ENCODE results near the gene PCDHGC4. TPM values are rescaled to one million over a fixed set of nuclear protein-coding genes. Genes with fewer than 3 reads are reported as not detected.

PCDHGC4 gene
- total RNA-seq, 4 donors from 2014 or later: 1.8 to 26.5 (median 2.7) TPM

- intact Hi-C loops (cut with DNase I; ENCODE audit: low total_unique reads): no loop called here
- Histone ChIP-seq H3K4me1 (peaks cover 14 to 45% (median 33%) of the 10 kb centered on the region in 4 donors), H3K9me3 (no peaks in the 10 kb centered on the region), H3K27me3 (no peaks in the 10 kb centered on the region), H3K27ac (no peak overlapping the region), H3K4me3 (no peak overlapping the region), H3K36me3 (peaks cover 0 to 9% (median 4%) of the 10 kb centered on the region in 4 donors)
- in situ Hi-C loops (cut with MboI; ENCODE audit: low pct_ligation_motif_present in 1 of 4, low pct_unique_long_range_greater_than_20kb in 1 of 4, low sequenced_read_pairs in 3 of 4): no loop called here
- no peak for DNase-seq
- WGBS, 2 donors (ENCODE audit: low coverage in 1 of 2): 91% methylated on average over 8 of the region's 8 CpGs; no CpG with 5 or more reads in 1 of the 2 donors
- TF ChIP-seq EP300 (IDR thresholded peaks at IDR 0.05; ENCODE audit: low read depth): no peak
- no peak for TF ChIP-seq POLR2AphosphoS5 (IDR thresholded peaks at IDR 0.05)
- no peak for TF ChIP-seq CTCF (IDR thresholded peaks at IDR 0.05)
- no peak for TF ChIP-seq POLR2A (IDR thresholded peaks at IDR 0.05)
Observed at GRCh38 chr5:141516672-141517025, 31.8 kb downstream of the PCDHGC4 start.

GRCh38 chr5:141517312-141517711 lies 32.5 kb downstream of the PCDHGC4 start:
- WGBS, 2 donors (ENCODE audit: low coverage in 1 of 2): 78 to 90% methylated on average over 3 to 8 of the region's 8 CpGs

GRCh38 chr5:141517880-141518617 lies 33.2 kb downstream of the PCDHGC4 start:
- TF ChIP-seq EP300 (IDR thresholded peaks at IDR 0.05; ENCODE audit: low read depth): no peak
- no peak for TF ChIP-seq POLR2AphosphoS5 (IDR thresholded peaks at IDR 0.05)
- no peak for TF ChIP-seq POLR2A (IDR thresholded peaks at IDR 0.05)
- Histone ChIP-seq H3K4me1 (peaks cover 20 to 57% (median 36%) of the 10 kb centered on the region in 4 donors), H3K36me3 (peaks cover 0 to 9% (median 4%) of the 10 kb centered on the region in 4 donors), H3K4me3 (no peak overlapping the region), H3K9me3 (no peaks in the 10 kb centered on the region), H3K27me3 (no peaks in the 10 kb centered on the region), H3K27ac (no peak overlapping the region)
- no peak for DNase-seq
- 74 to 84% methylated on average over 7 to 11 of the region's 11 CpGs for WGBS, 2 donors (ENCODE audit: low coverage in 1 of 2)
- intact Hi-C loops (cut with DNase I; ENCODE audit: low total_unique reads) (no loop called here), in situ Hi-C loops (cut with MboI; ENCODE audit: low pct_ligation_motif_present in 1 of 4, low pct_unique_long_range_greater_than_20kb in 1 of 4, low sequenced_read_pairs in 3 of 4) (no loop called here)

More at GRCh38 chr5:141517312-141517711, 32.5 kb downstream of the PCDHGC4 start:
- Histone ChIP-seq H3K27ac (no peak overlapping the region), H3K27me3 (no peaks in the 10 kb centered on the region), H3K36me3 (peaks cover 0 to 9% (median 4%) of the 10 kb centered on the region in 4 donors), H3K4me3 (no peak overlapping the region), H3K9me3 (no peaks in the 10 kb centered on the region), H3K4me1 (peaks cover 20 to 51% (median 38%) of the 10 kb centered on the region in 4 donors)
- no peak for DNase-seq
- in situ Hi-C loops (cut with MboI; ENCODE audit: low pct_ligation_motif_present in 1 of 4, low pct_unique_long_range_greater_than_20kb in 1 of 4, low sequenced_read_pairs in 3 of 4): no loop called here
- intact Hi-C loops (cut with DNase I; ENCODE audit: low total_unique reads): no loop called here
- TF ChIP-seq POLR2AphosphoS5 (IDR thresholded peaks at IDR 0.05): no peak
- TF ChIP-seq POLR2A (IDR thresholded peaks at IDR 0.05): no peak
- TF ChIP-seq EP300 (IDR thresholded peaks at IDR 0.05; ENCODE audit: low read depth): no peak
- TF ChIP-seq CTCF (IDR thresholded peaks at IDR 0.05): no peak

GRCh38 chr5:141518618-141519015 lies 33.8 kb downstream of the PCDHGC4 start:
- H3K4me3 ChIP-seq: no peak overlapping the region
- no peak overlapping the region for H3K27ac ChIP-seq
- WGBS, 2 donors (ENCODE audit: low coverage in 1 of 2): 100% methylated on average over 1 of the region's 1 CpG; no CpG with 5 or more reads in 1 of the 2 donors
- in situ Hi-C loops (cut with MboI; ENCODE audit: low pct_ligation_motif_present in 1 of 4, low pct_unique_long_range_greater_than_20kb in 1 of 4, low sequenced_read_pairs in 3 of 4) (no loop called here), intact Hi-C loops (cut with DNase I; ENCODE audit: low total_unique reads) (no loop called here)
- no peaks in the 10 kb centered on the region for H3K27me3 ChIP-seq
- no peak for TF ChIP-seq POLR2AphosphoS5 (IDR thresholded peaks at IDR 0.05)
- no peak for TF ChIP-seq POLR2A (IDR thresholded peaks at IDR 0.05)
- no peak for TF ChIP-seq CTCF (IDR thresholded peaks at IDR 0.05)
- H3K9me3 ChIP-seq: no peaks in the 10 kb centered on the region
- DNase-seq: no peak
- peaks cover 20 to 61% (median 33%) of the 10 kb centered on the region in 4 donors for H3K4me1 ChIP-seq
- H3K36me3 ChIP-seq: peaks cover 0 to 13% (median 4%) of the 10 kb centered on the region in 4 donors

Data from transverse colon (tissue), 4 donors.